ENCODE data around the gene CXCL17.

CXCL17 gene

DNA sequence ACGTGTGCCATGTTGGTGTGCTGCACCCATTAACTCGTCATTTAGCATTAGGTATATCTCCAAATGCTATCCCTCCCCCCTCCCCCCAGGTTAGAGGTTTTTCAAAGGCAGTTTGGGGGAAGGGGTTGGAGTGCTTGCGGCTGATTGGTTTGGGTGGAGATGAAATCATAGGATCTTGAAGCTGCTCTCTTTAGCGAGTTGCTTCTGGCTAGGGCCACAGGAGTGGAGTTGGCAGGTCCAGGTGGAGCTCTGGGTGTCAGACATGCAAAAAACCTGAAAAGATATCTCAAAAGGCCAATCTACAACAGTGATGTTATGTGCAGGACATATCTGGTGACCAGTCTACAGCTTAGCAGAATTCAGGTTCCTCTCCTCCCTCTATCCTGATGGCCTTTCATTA, 32.6 kb upstream of the CXCL17 start:
- H3K27me3 ChIP-seq (ENCODE audit: control insufficient read depth, insufficient read depth, low read length), result no peaks in the 10 kb centered on the region
- H3K4me3 ChIP-seq (ENCODE audit: low read depth, low read length), result peak overlapping the region; percentile 22; the same call in 1 of the 2 replicates
- no peak overlapping the region for H3K9ac ChIP-seq (ENCODE audit: low read length)
- peaks cover 51% of the 10 kb centered on the region for H3K4me1 ChIP-seq (ENCODE audit: control insufficient read depth, insufficient read depth, low read length)
- H3K27ac ChIP-seq (ENCODE audit: low read depth, low read length), result peak overlapping the region; percentile 61
- H3K9me3 ChIP-seq (ENCODE audit: control insufficient read depth, insufficient read depth, low read depth, low read length), result no peaks in the 10 kb centered on the region
- H3K36me3 ChIP-seq (ENCODE audit: control insufficient read depth, insufficient read depth, low read length), result no peaks in the 10 kb centered on the region

DNA sequence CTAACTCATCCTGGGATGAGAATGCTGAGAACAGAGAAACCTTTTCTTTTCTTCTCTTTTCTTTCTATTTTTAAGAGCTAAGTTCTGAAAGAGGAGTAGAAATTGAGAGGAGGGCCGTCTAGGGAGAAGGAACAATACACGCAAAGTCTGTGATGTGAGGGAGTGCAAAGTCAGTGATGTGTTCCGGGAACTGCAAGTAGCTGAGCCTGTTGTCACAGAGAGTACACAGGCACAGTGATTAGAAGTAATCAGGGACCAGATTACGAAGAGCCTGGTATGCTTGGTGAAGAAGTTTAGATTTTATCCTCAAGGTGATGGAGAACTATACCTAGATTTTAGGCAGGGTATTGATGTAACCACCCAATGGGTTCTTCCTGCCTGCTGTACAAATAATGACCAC, 32.0 kb upstream of the CXCL17 start:
- Histone ChIP-seq H3K36me3 (ENCODE audit: control insufficient read depth, insufficient read depth, low read length) (no peaks in the 10 kb centered on the region), H3K9ac (ENCODE audit: low read length) (peak overlapping the region; percentile 68), H3K27ac (ENCODE audit: low read depth, low read length) (peak overlapping the region; percentile 94), H3K4me3 (ENCODE audit: low read depth, low read length) (peak overlapping the region; percentile 27; the same call in 1 of the 2 replicates), H3K9me3 (ENCODE audit: control insufficient read depth, insufficient read depth, low read depth, low read length) (no peaks in the 10 kb centered on the region), H3K4me1 (ENCODE audit: control insufficient read depth, insufficient read depth, low read length) (peaks cover 48% of the 10 kb centered on the region), H3K27me3 (ENCODE audit: control insufficient read depth, insufficient read depth, low read length) (no peaks in the 10 kb centered on the region)

DNA sequence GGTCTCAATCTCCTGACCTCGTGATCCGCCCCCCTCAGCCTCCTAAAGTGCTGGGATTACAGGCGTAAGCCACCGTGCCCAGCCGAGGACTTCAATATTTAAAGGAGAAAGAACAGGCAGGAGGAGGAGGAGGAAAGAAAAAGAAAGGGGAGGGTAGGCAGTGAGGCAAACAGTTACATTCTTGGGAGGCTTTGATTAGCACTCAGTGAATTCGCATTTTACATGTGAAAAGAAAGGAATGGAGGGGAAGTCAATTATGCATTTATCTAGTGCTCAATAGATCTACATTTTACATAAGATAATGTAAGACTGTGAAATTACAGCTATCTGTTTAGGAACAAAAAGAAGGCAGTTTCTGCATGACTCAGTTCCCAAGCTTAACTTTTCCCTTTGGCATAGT, 30.9 kb upstream of the CXCL17 start:
- Histone ChIP-seq H3K9me3 (ENCODE audit: control insufficient read depth, insufficient read depth, low read depth, low read length) (no peaks in the 10 kb centered on the region), H3K4me1 (ENCODE audit: control insufficient read depth, insufficient read depth, low read length) (peaks cover 48% of the 10 kb centered on the region), H3K27me3 (ENCODE audit: control insufficient read depth, insufficient read depth, low read length) (no peaks in the 10 kb centered on the region), H3K9ac (ENCODE audit: low read length) (peak overlapping the region; percentile 68), H3K4me3 (ENCODE audit: low read depth, low read length) (peak overlapping the region; percentile 0; the same call in 1 of the 2 replicates), H3K36me3 (ENCODE audit: control insufficient read depth, insufficient read depth, low read length) (no peaks in the 10 kb centered on the region), H3K27ac (ENCODE audit: low read depth, low read length) (peak overlapping the region; percentile 94)

DNA sequence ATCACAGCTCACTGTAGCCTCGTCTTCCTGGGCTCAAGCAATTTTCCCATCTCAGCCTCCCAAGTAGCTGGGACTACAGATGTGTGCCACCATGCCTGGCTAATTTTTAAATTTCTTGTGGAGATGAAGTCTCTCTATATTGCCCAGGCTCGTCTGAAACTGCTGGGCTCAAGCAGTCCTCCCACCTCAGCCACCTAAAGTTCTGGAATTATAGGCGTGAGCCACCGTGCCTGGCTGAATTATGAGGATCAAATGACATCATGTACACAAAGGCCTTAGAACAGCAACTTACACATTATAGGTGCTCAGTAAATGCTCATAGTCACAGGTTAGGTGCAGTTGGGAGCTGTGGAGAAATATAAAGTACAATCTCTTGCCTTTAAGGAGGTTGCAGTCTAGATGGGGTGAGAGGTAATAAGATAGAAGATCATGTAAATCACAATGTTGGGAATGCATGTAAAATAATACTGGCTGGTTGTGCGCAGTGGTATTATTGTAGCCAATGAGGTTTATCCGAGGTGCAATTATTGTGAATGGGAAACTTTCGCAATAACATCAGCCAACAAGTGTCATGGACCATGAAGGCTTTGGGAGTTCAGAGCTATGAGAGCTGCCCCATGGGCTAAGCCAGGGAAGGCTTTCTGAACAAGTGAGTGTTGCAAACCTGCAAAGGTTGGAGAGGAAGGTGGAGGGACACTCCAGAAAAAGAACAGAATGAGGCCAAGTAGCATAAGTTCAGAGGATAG, 29.8 kb upstream of the CXCL17 start:
- no peaks in the 10 kb centered on the region for H3K9me3 ChIP-seq (ENCODE audit: control insufficient read depth, insufficient read depth, low read depth, low read length)
- H3K9ac ChIP-seq (ENCODE audit: low read length), result no peak overlapping the region
- peak overlapping the region; percentile 12; the same call in 1 of the 2 replicates for H3K27ac ChIP-seq (ENCODE audit: low read depth, low read length)
- no peak overlapping the region for H3K4me3 ChIP-seq (ENCODE audit: low read depth, low read length)
- H3K27me3 ChIP-seq (ENCODE audit: control insufficient read depth, insufficient read depth, low read length), result no peaks in the 10 kb centered on the region
- peaks cover 52% of the 10 kb centered on the region for H3K4me1 ChIP-seq (ENCODE audit: control insufficient read depth, insufficient read depth, low read length)
- H3K36me3 ChIP-seq (ENCODE audit: control insufficient read depth, insufficient read depth, low read length), result no peaks in the 10 kb centered on the region

DNA sequence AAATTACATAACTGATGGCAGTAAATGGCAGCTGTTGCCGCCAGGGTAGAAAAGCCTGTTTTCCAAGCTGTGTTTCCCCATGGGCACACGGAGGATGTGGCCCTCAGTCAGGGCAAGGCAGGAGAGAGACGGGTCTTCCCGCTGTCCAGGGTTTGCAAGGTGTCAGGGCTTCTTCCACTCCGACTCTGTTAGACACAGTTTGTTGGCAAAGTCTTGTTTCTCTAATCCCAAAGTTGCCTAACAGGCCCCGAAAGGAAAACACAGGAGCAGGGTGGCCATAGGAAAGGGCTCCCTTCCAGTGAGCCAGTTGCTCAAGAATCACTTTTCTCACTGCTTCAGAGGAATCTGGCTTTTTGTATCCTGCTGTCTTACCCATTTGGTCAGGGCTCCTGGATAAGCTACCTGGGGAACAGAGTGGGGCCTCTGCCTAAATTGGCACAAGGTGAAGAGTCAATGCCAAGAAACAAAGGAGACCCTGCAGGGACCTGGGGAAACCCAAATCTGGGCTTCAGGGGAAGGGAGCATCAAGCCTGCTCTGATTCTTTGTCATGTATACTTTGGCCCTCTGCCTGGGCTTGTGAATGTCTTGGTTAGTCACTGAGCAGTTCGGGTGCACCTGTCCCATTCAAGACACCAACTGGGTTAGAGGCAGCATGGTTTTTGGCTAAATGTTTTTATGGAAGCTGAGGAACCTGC, 29.0 kb upstream of the CXCL17 start:
- Histone ChIP-seq H3K4me1 (ENCODE audit: control insufficient read depth, insufficient read depth, low read length) (peaks cover 57% of the 10 kb centered on the region), H3K36me3 (ENCODE audit: control insufficient read depth, insufficient read depth, low read length) (no peaks in the 10 kb centered on the region), H3K9ac (ENCODE audit: low read length) (peak overlapping the region; percentile 16), H3K4me3 (ENCODE audit: low read depth, low read length) (no peak overlapping the region), H3K27ac (ENCODE audit: low read depth, low read length) (peak overlapping the region; percentile 40; the same call in 1 of the 2 replicates), H3K27me3 (ENCODE audit: control insufficient read depth, insufficient read depth, low read length) (no peaks in the 10 kb centered on the region), H3K9me3 (ENCODE audit: control insufficient read depth, insufficient read depth, low read depth, low read length) (no peaks in the 10 kb centered on the region)

DNA sequence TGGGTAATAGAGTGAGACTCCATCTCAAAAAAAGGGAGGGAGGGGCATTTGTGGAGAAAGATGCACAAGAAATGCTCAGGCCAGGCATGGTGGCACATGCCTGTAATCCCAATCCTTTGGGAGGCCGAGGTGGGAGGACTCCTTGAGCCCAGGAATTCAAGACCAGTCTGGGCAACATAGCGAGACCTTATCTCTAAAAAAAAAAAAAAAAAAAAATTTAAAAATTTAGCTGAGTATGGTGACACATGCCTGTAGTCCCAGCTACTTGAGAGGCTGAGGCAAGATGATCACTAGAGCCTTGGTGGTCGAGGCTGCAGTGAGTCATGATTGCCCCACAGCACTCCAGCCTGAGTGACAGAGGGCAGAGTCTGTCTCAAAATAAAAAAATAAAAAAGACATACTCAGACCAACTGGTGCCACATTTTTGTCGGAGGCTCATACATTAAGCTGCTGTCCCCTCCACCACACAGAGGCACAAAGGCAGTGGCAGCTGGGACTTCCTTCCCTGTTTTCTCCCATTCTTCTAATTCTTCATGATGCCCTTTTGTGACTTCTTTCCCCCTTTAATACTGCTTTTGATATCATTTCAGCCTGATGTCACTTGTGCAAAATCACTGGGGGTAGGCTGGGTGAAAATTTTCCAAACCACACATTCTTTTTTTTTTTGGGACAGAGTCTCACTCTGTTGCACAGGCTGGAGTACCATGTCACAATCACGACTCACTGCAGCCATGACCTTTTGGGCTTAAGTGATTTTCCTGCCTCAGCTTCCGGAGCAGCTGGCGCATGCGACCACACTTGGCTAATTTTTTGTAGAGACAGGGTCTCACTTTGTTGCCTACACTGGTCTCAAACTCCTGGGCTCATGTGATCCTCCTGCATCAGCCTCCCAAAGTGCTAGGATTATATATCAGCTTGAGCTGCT, 26.8 kb upstream of the CXCL17 start:
- Histone ChIP-seq H3K36me3 (ENCODE audit: control insufficient read depth, insufficient read depth, low read length) (no peaks in the 10 kb centered on the region), H3K27me3 (ENCODE audit: control insufficient read depth, insufficient read depth, low read length) (no peaks in the 10 kb centered on the region), H3K27ac (ENCODE audit: low read depth, low read length) (no peak overlapping the region), H3K9ac (ENCODE audit: low read length) (no peak overlapping the region), H3K9me3 (ENCODE audit: control insufficient read depth, insufficient read depth, low read depth, low read length) (no peaks in the 10 kb centered on the region), H3K4me1 (ENCODE audit: control insufficient read depth, insufficient read depth, low read length) (peaks cover 54% of the 10 kb centered on the region), H3K4me3 (ENCODE audit: low read depth, low read length) (no peak overlapping the region)

DNA sequence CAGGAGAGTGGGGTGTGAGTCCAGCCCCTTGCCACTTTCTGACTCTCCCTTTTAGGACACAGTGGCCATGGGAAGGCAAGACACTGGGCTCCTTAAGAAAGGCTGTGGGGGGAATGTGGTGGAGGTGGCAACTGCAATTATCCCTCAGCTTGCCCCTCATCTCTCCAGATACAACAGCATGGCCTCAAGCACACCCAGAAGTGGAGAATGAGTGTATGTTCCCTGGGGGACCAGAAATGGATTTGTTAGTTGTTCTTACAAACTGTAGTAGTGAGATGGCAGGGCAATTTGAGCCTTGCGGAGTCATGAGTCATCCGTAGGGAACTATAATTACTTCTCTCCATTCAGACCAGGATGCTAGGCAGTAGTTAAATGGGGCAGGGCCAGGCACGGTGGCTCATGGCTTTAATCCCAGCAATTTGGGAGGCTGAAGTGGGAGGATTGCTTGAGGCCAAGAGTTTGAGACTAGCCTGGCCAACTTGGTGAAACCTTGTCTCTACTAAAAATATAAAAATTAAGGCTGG, 25.6 kb upstream of the CXCL17 start:
- Histone ChIP-seq H3K9me3 (ENCODE audit: control insufficient read depth, insufficient read depth, low read depth, low read length) (no peaks in the 10 kb centered on the region), H3K4me1 (ENCODE audit: control insufficient read depth, insufficient read depth, low read length) (peaks cover 45% of the 10 kb centered on the region), H3K9ac (ENCODE audit: low read length) (peak overlapping the region; percentile 7), H3K27ac (ENCODE audit: low read depth, low read length) (no peak overlapping the region), H3K27me3 (ENCODE audit: control insufficient read depth, insufficient read depth, low read length) (no peaks in the 10 kb centered on the region), H3K36me3 (ENCODE audit: control insufficient read depth, insufficient read depth, low read length) (no peaks in the 10 kb centered on the region), H3K4me3 (ENCODE audit: low read depth, low read length) (no peak overlapping the region)

DNA sequence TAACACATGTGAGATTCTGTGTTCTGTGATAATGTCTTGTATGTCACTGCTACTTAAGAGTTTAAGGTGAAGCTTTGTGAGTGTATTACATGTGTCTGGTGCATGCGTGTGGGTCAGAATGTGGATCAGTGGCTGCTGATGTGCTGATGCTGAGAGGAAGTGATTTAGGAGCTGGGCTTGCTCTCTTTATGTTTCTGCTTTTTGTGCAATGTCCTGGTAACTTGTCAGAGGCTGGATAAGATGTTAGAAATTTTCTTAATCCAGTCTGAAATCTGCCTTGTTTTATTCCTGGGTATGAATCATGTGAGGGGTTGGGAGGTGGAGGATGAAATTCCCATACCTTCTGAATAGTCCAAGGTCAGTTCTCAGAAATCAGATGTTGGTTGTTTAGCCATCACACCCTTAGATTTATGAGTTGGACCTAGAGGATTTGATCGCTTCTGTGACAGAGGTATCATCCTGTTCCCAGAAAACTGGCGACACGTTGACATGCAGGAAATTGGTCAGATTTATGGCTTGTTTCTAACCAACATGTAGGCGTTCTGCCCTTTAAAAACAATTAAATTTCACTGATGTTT, 24.5 kb upstream of the CXCL17 start:
- no peaks in the 10 kb centered on the region for H3K36me3 ChIP-seq (ENCODE audit: control insufficient read depth, insufficient read depth, low read length)
- no peak overlapping the region for H3K4me3 ChIP-seq (ENCODE audit: low read depth, low read length)
- no peak overlapping the region for H3K27ac ChIP-seq (ENCODE audit: low read depth, low read length)
- peaks cover 36% of the 10 kb centered on the region for H3K4me1 ChIP-seq (ENCODE audit: control insufficient read depth, insufficient read depth, low read length)
- no peaks in the 10 kb centered on the region for H3K27me3 ChIP-seq (ENCODE audit: control insufficient read depth, insufficient read depth, low read length)
- H3K9me3 ChIP-seq (ENCODE audit: control insufficient read depth, insufficient read depth, low read depth, low read length), result no peaks in the 10 kb centered on the region
- H3K9ac ChIP-seq (ENCODE audit: low read length), result no peak overlapping the region

DNA sequence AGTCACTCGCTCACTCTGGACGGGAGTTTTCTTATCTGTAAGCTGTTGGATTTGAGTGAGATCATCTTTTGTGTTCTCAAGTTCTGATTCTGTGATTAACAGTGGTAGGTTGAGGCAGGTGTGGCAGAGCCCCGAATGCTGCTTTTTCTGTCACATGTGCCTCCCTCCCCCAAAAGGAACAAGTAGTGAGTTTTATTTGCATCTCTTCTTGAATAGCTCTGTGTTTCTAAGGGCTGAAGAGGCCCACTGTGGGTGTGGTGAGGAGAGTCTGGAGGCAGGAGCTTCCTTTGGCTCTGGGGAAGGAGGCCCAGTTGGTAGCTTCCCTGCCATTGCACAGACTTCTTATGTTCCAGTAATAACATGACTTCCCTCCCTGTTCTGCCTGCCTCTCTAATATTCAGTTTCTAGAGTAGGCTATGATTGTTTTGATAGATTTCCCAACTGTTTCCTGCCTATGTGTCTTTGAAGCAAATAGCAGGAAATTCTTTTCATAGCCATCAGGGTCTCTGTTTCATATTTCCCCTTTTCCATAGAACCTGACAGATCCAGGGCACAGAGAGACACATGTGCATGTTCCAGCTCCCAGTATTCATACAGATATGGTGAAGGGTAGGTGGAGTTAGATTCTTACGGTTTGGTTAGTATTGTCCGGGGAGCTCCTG, 23.9 kb upstream of the CXCL17 start:
- Histone ChIP-seq H3K27ac (ENCODE audit: low read depth, low read length) (no peak overlapping the region), H3K9ac (ENCODE audit: low read length) (no peak overlapping the region), H3K4me1 (ENCODE audit: control insufficient read depth, insufficient read depth, low read length) (peaks cover 30% of the 10 kb centered on the region), H3K27me3 (ENCODE audit: control insufficient read depth, insufficient read depth, low read length) (no peaks in the 10 kb centered on the region), H3K9me3 (ENCODE audit: control insufficient read depth, insufficient read depth, low read depth, low read length) (no peaks in the 10 kb centered on the region), H3K36me3 (ENCODE audit: control insufficient read depth, insufficient read depth, low read length) (no peaks in the 10 kb centered on the region), H3K4me3 (ENCODE audit: low read depth, low read length) (no peak overlapping the region)

DNA sequence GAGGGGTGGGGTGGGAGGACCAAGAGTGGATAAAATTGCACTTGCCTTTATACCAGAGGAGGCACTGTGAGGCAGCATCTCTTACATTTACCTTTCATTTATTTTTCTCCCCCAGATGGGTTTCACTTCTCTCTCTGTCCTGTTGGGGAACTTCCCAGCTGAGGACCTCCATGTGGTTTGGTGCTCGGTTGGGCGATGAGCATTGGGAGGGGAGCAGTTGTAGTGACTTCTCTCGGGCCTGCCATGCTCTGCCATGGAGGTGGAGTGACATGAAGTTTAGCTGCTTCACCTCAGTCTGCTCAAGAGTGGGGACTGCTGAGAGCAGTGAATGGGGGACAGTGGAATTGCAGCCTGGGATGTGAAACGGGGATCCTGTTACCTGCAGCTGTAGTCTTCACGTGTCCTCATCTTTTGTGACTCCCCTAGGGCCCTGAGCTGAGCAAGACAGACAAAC, 23.1 kb upstream of the CXCL17 start:
- Histone ChIP-seq H3K36me3 (ENCODE audit: control insufficient read depth, insufficient read depth, low read length) (no peaks in the 10 kb centered on the region), H3K4me3 (ENCODE audit: low read depth, low read length) (no peak overlapping the region), H3K27ac (ENCODE audit: low read depth, low read length) (no peak overlapping the region), H3K4me1 (ENCODE audit: control insufficient read depth, insufficient read depth, low read length) (peaks cover 22% of the 10 kb centered on the region), H3K27me3 (ENCODE audit: control insufficient read depth, insufficient read depth, low read length) (no peaks in the 10 kb centered on the region), H3K9me3 (ENCODE audit: control insufficient read depth, insufficient read depth, low read depth, low read length) (no peaks in the 10 kb centered on the region), H3K9ac (ENCODE audit: low read length) (no peak overlapping the region)

All from HUES6 (cell line).